Measurements from ENCODE around the gene RIN3.

RIN3 gene

DNA sequence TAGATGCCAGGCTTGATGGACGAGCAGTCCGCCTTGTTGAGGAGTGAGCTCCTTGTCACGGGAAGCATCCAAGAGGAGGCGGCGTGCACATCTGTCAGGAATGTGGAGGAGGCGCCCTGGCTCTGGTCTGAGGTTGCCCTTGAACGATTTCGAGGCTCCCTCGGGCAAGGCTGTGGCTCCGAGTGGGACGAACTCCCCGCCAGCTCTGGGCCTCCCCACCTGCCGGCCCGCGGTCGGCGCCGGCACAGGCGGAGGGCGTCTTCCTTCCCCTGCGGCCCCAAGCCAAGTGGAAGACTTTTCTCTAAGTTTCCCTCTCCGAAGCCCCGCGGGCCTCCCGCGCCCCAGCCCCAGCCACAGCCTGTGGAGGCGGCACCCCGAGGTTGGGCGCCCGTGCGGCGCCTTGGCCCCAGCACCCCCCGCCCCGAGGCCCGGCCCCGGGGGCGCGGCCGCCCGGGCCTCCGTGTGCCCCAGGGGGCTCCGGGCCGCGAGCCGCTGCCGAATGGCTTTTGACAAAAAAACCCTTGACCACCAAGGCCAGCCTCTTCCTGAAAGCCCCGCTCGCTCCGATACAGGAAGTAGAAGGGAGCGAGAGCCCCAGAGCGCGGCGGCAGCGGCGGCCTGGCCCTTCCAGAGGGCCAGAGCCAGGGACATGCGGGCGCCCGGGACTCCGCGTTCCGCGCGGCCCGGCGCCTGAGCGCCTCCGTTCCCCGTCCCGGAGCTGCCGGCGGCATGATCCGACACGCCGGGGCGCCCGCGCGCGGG, at the start of gene RIN3:
RIN3 (plus strand) TSS at position 578 of the 762 bp plus-strand sequence; CDS start at position 730, 152 bp downstream.
- DNase-seq (ENCODE audit: low read depth, low spot score), result peak; percentile 58

- no peak for DNase-seq (ENCODE audit: low read depth, low spot score)
These were observed 49.4 kb upstream of the RIN3 start for GRCh38 chr14:92464156-92464555.

GRCh38 chr14:92464716-92465115, 48.9 kb upstream of the RIN3 start:
- DNase-seq (ENCODE audit: low read depth, low spot score), result no peak

- no peak for DNase-seq (ENCODE audit: low read depth, low spot score)
These were observed 48.1 kb upstream of the RIN3 start for GRCh38 chr14:92465353-92466055.

- DNase-seq (ENCODE audit: low read depth, low spot score), result no peak
These were observed 47.5 kb upstream of the RIN3 start for GRCh38 chr14:92466059-92466458.

DNA sequence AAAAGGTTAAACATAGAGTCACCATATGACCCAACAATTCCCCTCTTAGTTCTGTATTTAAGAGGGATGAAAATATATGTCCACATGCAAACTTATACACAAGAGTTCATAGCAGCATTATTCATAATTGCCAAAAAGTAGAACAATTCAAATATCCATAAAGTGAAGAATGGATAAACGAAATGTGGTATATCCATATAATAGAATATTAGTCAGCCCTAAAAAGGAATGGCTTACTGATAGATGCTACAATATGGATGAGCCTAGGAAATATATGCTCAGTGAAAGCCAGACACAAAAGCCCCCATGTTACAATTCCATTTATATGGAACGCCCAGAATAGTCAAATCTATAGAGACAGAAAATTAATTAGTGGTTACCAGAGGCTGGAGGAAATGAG, 44.1 kb upstream of the RIN3 start:
- no peak for DNase-seq (ENCODE audit: low read depth, low spot score)

- no peak for DNase-seq (ENCODE audit: low read depth, low spot score)
These were observed 43.4 kb upstream of the RIN3 start for GRCh38 chr14:92470215-92470614.

DNA sequence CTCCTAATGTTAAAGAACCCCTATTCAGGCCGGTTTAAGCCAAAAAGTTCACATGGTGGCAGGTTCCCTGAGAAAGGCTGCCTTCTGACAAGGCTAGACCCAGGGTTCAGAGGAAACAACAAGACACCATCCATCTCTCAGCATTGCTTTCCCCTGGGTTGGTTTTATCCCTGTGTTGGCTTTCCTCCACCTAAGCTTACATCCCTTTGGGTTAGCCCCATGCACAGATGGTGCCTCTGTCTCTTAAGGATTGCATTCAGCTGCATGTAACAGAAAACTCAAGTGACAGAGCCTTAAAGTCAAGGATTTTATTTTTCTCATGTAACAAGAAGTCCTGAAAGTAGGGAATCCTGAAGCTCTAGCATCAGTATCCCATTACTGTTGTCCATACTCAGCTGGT, 42.8 kb upstream of the RIN3 start:
- DNase-seq (ENCODE audit: low read depth, low spot score), result no peak

- peak; percentile 84 for DNase-seq (ENCODE audit: low read depth, low spot score)
These were observed 41.7 kb upstream of the RIN3 start for GRCh38 chr14:92471919-92472318.

DNA sequence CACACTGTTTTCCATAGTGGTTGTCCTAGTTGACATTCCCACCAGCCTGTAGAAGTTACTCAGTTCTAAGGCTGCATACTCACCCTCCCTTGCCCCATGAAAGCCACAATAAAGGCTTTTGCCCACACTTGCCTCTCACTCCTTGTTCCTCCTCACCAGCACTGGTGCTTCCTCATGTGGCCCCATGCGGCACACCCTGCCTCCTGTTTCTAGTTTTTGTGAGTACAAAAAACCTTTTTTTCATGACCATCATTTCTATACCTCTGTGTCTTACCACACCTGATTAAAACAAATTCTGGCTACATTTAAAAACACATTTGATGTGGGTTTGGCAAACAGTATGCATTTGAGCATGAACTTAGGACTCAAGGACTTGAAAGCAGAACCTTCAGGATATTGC, 40.7 kb upstream of the RIN3 start:
- DNase-seq (ENCODE audit: low read depth, low spot score), result no peak

DNA sequence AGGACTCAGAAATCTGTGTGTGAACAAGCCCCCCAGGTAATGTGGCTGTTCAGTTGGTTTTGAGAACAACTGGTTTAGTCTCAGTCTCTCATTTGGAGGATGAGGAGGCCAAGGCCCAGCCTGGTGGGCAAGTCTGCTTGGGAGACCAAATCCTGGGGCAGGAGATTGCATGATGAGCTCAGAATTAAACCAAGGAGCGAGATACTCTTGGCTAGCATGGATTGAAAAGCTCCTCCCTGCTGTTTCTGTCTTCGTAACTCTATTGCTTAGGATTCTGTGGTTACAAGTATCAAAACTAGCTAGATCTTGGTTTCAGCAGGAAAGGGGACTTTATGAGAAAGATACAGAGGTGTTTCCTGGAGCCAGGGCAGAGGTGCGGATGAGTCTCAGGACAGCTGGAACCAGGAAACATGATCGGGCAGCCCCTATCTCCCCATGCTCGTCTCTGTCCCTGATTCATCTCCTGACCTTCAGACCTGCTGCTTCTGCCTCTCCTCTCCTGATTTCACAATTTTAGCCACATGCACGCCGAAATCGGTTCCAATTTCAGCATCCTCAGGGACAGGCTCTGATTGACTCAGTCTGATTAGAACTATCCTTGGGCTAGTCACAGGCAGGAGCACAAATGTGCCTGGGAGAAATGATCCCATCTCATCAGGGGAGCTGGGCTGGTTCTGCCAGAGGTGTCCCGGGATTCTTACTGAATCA, 40.2 kb upstream of the RIN3 start:
- DNase-seq (ENCODE audit: low read depth, low spot score), result no peak

DNA sequence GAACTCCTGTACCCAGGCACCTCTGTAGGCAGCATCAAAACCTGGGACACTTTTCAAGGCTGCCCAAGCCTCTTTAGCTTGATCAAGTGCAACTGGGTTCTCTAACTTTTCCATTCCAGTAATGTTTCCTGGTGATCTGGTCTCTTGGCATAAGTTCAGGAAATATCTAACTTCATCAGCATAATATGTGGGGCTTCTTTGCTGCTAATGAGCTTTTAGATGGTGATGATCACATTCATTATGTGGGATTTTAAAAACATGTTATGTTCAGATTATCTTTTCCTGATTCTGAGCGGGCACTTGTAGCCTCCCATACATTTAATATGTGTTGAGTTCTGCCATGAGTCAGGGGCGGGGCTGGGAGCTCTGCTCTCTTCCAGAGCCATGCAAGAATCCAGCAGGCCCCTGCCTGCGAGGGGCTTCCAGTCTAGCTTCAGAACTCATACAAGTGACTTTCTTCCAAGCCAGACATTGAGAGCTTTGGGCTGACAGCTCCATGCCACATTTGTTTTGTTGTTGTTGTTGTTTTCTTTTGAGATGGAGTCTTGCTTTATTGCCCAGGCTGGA, 39.5 kb upstream of the RIN3 start:
- no peak for DNase-seq (ENCODE audit: low read depth, low spot score)

- DNase-seq (ENCODE audit: low read depth, low spot score), result no peak
These were observed 38.5 kb upstream of the RIN3 start for GRCh38 chr14:92475037-92475436.

DNA sequence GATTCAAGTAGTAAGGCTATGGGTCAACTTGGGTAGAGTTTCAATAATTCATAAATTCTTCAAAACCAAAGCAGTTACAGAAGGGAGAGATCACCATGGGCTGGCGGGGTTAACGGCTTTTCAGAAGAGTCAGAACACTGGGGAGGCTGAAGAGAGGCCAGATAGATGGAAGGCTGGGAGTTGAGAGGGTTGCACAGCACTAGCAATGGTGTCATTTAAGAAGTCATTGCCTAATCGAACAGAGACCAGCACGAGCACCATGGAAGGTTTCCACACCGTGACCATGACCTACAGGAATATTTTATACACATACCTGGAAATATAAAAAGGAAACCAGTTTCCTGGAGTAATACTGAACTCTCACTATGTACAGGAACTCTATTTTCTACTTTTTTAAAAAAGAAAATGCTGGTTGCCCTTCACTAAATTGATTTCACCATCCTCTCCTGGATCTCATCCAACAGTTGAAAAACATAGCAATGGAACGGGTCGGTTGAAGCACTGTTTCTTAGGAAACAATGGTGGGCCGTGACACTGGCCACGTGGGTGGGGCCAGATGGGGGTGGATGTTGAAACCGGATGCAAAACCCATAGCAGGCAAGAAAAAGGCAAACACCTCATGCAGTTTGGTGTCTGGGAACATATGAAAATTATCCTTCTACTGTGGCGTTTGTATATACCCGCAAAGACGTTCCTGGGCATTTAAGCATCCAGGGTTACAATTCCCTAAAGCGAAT, 38.0 kb upstream of the RIN3 start:
- DNase-seq (ENCODE audit: low read depth, low spot score), result no peak

DNA sequence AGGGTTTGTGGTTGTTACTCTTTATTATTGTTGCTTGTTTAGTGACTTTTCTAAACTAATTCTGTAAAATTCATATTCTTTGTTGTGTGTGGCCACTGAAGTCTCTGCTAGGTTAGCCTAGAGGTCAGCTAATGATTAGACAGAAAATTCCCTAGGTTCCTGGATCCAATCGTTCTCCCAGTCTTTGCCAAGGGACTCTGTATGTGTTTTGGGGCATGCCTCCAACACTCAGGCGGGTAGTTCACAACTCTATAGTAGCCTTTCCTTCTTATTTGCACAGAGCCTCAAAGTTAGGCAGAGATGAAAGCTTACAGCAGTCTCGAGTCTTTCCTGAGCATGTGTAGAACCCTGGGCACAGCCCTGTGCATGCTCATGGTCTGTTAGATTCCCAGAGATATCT, 32.7 kb upstream of the RIN3 start:
- DNase-seq (ENCODE audit: low read depth, low spot score), result no peak

DNA sequence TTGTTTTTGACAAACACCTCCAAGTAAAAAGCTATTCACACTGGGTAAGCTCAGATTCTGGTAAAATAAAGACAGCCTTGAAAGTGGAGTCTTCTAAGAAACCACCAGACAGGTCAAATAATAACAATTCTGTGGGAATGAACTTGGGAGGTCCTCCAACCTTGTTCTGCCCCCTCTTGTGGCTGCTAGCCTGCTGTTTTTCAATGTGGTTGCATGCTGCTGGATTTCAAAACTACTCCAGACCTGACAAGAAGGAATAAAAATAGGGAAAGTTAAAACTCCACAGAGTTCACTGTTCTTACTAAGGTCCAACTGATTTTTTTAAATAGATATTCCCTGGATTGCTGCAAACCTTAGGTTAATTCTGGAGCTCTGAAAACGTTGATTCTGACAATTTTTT, 32.2 kb upstream of the RIN3 start:
- DNase-seq (ENCODE audit: low read depth, low spot score), result no peak

DNA sequence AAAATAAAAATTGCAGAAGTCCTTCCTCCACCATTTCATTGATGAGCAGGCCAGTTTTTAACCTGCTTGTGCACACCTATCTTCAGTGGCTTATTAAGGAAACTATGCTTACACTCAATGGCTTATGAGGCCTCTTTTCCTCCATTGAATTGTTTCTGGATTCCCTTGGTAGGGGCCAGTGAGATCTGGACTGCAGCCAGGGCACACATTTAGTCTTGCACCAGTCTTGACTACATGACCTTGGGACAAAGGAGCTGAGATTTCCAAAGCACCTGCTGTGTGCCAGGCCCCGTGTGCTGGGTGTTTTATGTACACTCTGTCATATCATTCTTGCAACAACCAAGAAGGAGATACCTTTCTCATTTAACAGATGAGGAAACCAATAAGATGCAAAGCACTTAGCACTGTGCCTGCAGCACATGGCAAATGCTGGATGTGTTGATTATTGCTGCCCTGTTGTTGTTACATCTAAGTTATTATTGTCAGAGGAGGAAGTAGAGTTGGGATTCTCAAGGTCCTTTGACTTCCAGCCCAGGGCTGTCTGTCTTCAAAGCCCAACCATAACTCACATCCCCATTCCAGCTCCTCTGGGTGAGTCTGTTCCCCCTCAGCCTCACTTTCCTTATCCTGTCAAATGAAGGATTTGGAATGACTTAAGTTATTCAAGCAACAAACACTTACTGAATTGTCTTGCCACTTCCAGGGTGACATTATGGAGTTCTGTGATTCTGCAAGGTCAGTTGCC, 31.6 kb upstream of the RIN3 start:
- no peak for DNase-seq (ENCODE audit: low read depth, low spot score)

DNA sequence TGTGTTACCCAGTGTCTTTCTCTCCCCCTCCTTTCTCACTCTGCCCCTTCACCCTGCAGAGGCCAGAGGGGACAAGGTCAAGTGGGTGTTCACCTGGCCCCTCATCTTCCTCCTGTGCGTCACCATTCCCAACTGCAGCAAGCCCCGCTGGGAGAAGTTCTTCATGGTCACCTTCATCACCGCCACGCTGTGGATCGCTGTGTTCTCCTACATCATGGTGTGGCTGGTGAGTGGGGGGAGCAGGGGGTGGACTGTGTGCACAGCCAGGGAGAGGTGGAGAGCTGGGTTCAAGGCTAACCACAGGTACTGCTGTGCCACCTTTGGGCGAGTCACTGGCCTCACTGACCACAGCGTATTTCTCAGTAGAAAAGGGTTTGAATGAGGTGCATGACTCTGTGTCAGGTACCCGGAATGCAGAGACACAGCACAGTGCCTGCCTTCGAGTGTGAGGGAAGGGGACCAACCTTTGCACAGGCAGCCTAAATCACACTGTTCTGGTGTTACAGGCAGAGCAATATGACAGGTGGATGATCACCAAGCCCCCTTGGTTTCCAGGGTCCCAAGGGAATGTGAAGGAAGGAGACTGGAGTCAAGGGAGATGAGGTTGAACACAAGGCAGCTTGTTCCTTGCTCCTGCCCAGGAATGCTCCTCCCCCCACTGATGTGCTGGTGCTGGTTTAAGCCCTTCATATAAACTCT, 30.8 kb upstream of the RIN3 start:
- no peak for DNase-seq (ENCODE audit: low read depth, low spot score)

DNA sequence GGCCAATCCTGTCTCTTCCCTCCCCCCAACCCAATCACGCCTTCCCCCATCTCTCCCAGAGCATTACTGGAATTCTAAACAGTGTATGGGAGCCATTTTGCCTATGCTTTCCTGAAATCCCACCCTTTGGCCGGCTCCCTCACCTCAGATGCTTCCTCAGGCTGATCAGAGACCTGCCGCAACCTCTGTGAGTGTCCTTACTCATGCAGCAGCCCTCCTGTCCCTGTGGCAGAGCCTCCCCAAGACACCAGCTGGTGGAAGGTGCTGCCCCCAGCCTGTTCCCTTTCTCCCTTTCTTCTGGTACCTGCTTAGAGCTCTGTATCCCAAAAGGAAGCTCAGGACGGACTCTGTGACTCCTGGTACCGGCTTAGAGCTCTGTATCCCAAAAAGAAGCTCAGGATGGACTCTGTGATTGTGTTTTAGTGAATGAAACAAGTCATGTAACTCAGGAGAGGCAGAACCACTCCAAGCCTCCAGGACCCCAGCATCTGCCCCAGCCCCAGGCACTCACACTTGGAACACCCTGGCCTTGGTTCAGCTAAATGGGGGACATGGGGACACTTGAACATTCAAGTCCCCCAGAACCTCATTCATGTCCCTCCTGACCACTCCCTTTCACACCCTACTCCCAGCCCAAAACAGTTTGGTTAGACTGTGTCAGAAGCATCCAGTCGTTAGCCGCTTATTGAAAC, 29.3 kb upstream of the RIN3 start:
- no peak for DNase-seq (ENCODE audit: low read depth, low spot score)

- DNase-seq (ENCODE audit: low read depth, low spot score), result no peak
These were observed 26.7 kb upstream of the RIN3 start for GRCh38 chr14:92486881-92487280.

All from ELF-1 (cell line).